22Rv1 (cell line): ENCODE measurements around the gene MTSS2.

Source experiments
- ZFX ChIP-seq: fragments of 450-650 bp; IDR thresholded peaks from 2 replicates; pipeline ENCODE4 v1.6.1; 2017; ENCODE audit warnings: antibody characterized with exemption, borderline replicate concordance
- TF ChIP-seq, protein P1 (sequence below): fragments of 450-650 bp; IDR thresholded peaks from 2 replicates; pipeline ENCODE4 v1.5.1; 2017; ENCODE audit warnings: mild to moderate bottlenecking

DNA sequence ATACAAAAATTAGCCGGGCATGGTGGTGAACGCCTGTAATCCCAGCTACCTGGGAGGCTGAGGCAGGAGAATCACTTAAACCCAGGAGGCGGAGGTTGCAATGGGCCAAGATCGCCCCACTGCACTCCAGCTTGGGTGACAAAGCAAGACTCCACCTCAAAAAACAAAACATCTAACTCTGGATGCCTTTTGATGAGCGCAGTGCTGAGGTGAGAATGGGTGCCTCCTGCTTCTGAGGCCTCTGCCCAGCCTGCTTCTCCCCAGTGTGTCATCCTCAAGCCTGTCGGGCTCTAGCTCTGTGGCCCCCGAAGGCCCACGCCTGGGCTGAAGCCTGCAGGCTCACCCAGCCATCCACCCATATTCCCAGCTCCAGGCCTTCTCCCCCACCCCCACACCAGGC lies 10.5 kb upstream of the MTSS2 start:
- TF ChIP-seq, protein P1, sequence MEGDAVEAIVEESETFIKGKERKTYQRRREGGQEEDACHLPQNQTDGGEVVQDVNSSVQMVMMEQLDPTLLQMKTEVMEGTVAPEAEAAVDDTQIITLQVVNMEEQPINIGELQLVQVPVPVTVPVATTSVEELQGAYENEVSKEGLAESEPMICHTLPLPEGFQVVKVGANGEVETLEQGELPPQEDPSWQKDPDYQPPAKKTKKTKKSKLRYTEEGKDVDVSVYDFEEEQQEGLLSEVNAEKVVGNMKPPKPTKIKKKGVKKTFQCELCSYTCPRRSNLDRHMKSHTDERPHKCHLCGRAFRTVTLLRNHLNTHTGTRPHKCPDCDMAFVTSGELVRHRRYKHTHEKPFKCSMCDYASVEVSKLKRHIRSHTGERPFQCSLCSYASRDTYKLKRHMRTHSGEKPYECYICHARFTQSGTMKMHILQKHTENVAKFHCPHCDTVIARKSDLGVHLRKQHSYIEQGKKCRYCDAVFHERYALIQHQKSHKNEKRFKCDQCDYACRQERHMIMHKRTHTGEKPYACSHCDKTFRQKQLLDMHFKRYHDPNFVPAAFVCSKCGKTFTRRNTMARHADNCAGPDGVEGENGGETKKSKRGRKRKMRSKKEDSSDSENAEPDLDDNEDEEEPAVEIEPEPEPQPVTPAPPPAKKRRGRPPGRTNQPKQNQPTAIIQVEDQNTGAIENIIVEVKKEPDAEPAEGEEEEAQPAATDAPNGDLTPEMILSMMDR, result no peak
- TF ChIP-seq ZFX, result no peak
